ENCODE results near the gene STXBP1. TPM values are rescaled to one million over a fixed set of nuclear protein-coding genes. Genes with fewer than 3 reads are reported as not detected.

STXBP1 gene
- total RNA-seq, 1 donor from 2014 or later: 44.9 TPM

DNA sequence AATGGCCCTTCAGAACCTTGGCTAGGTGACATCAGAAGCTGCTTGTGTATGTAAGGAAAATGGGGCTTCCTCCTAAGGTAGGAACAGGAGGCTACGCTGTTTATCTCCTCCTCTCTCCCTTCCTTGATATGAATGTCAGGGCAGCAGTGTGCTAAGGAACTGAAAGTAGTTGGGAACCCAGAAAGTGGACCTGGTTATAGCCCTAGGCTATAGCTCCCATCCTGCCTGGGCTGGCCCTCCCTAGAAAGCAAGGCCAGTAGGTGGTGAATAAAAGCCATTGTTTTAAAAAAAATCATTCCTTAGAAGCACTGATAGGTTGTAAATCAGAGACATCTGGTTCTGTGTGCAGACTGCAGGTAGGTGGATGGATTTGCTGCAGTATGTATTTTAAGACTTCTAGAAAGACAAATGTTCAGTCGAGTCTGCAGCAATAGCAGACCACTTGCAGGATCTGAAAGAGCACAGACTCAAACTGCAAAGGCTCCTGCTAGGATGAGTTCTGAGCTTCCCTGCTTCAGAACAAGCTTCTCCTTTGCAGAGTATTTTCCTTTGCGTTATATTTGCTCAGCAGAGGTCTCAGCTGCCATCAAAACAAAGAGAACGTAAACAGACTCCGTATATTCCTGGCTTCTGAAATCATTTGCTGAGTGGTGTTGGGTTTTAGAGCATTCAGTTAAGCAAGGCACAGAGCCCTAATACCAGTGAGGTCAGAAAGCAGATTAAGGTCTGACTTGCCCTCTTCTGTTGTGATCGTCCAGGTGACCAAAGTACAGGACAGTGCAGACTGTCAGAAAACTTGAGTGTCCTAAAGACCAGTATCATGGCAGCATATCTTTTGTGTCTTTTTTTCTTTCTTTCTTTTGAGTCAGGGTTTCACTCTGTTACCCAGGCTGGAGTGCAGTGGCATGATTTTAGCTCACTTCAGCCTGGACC lies 74.7 kb downstream of the STXBP1 start:
- TF ChIP-seq, protein P1, sequence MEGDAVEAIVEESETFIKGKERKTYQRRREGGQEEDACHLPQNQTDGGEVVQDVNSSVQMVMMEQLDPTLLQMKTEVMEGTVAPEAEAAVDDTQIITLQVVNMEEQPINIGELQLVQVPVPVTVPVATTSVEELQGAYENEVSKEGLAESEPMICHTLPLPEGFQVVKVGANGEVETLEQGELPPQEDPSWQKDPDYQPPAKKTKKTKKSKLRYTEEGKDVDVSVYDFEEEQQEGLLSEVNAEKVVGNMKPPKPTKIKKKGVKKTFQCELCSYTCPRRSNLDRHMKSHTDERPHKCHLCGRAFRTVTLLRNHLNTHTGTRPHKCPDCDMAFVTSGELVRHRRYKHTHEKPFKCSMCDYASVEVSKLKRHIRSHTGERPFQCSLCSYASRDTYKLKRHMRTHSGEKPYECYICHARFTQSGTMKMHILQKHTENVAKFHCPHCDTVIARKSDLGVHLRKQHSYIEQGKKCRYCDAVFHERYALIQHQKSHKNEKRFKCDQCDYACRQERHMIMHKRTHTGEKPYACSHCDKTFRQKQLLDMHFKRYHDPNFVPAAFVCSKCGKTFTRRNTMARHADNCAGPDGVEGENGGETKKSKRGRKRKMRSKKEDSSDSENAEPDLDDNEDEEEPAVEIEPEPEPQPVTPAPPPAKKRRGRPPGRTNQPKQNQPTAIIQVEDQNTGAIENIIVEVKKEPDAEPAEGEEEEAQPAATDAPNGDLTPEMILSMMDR (IDR thresholded peaks at IDR 0.05): no peak
- Mint-ChIP-seq H3K27ac (ENCODE audit: unreplicated experiment) (no peak overlapping the region), H3K9me3 (ENCODE audit: unreplicated experiment) (no peaks in the 10 kb centered on the region), H3K36me3 (ENCODE audit: unreplicated experiment) (peaks cover 39% of the 10 kb centered on the region), H3K4me1 (ENCODE audit: unreplicated experiment) (peaks cover 35% of the 10 kb centered on the region), H3K4me3 (ENCODE audit: unreplicated experiment) (no peak overlapping the region), H3K27me3 (ENCODE audit: unreplicated experiment) (no peaks in the 10 kb centered on the region)
- DNase-seq (ENCODE audit: extremely low spot score, unreplicated experiment): no peak

DNA sequence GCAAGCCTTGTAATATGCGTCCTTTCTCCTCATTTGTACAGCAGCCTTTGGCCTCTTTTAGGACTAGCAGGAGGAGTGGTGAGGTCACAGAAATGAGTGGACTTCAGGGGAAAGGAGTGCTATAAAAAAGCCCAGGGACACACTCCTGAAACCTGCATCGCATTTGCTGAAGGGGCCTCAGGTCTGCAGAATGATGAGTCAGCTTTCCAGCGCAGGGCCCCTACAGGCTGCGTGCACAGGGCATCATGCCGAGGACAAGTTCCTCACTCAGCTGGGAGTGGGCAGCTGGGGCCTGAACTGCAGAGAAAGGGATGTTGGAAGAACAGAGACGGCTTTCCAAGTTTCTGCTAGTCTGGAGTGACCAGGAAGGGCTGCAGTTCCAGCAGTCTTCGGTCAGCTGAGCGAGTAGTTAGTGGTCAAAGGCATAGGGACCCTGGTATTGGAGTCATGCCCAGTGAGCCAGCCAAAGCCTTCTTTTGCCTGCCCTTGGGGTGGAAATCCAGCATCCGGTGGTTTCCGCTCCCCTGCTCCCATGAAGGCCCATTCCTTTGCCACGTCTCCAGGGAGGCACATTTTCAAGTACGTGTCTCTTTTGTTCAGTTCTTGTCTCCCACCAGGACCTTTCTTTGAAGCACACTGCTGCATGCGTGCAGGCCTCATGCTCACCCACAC lies 77.4 kb downstream of the STXBP1 start:
- no peak for DNase-seq (ENCODE audit: extremely low spot score, unreplicated experiment)
- Mint-ChIP-seq H3K9me3 (ENCODE audit: unreplicated experiment) (no peaks in the 10 kb centered on the region), H3K4me1 (ENCODE audit: unreplicated experiment) (peaks cover 23% of the 10 kb centered on the region), H3K36me3 (ENCODE audit: unreplicated experiment) (peaks cover 28% of the 10 kb centered on the region), H3K4me3 (ENCODE audit: unreplicated experiment) (no peak overlapping the region), H3K27me3 (ENCODE audit: unreplicated experiment) (no peaks in the 10 kb centered on the region), H3K27ac (ENCODE audit: unreplicated experiment) (no peak overlapping the region)
- TF ChIP-seq, protein P1 (IDR thresholded peaks at IDR 0.05): no peak

DNA sequence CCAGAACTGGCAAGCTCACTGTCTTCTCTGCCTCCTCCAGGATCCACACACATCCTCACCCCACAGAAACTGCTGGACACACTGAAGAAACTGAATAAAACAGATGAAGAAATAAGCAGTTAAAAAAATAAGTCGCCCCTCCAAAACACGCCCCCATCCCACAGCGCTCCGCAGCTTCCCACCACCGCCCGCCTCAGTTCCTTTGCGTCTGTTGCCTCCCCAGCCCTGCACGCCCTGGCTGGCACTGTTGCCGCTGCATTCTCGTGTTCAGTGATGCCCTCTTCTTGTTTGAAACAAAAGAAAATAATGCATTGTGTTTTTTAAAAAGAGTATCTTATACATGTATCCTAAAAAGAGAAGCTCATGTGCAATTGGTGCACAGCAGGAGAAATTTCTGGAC lies 78.7 kb downstream of the STXBP1 start:
- no peak overlapping the region for H3K27ac Mint-ChIP-seq (ENCODE audit: unreplicated experiment)
- peaks cover 22% of the 10 kb centered on the region for H3K4me1 Mint-ChIP-seq (ENCODE audit: unreplicated experiment)
- TF ChIP-seq, protein P1 (IDR thresholded peaks at IDR 0.05): no peak
- no peak overlapping the region for H3K4me3 Mint-ChIP-seq (ENCODE audit: unreplicated experiment)
- no peaks in the 10 kb centered on the region for H3K9me3 Mint-ChIP-seq (ENCODE audit: unreplicated experiment)
- no peak for DNase-seq (ENCODE audit: extremely low spot score, unreplicated experiment)
- peaks cover 33% of the 10 kb centered on the region for H3K36me3 Mint-ChIP-seq (ENCODE audit: unreplicated experiment)
- H3K27me3 Mint-ChIP-seq (ENCODE audit: unreplicated experiment): no peaks in the 10 kb centered on the region

DNA sequence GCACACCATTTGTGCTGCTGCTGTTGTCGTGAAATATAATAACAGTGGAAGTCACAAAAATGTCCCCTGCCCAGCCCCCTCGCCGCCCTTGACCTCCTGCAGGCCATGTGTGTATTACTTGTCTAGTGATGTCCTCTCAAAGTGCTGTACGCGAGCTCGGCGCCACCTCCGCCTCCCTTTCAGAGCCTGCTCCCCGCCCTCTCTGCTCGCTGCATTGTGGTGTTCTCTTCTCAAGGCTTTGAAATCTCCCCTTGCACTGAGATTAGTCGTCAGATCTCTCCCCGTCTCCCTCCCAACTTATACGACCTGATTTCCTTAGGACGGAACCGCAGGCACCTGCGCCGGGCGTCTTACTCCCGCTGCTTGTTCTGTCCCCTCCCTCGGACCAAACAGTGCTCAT lies 80.0 kb downstream of the STXBP1 start:
- Mint-ChIP-seq H3K9me3 (ENCODE audit: unreplicated experiment) (no peaks in the 10 kb centered on the region), H3K4me3 (ENCODE audit: unreplicated experiment) (no peak overlapping the region), H3K36me3 (ENCODE audit: unreplicated experiment) (peaks cover 31% of the 10 kb centered on the region), H3K27me3 (ENCODE audit: unreplicated experiment) (no peaks in the 10 kb centered on the region), H3K4me1 (ENCODE audit: unreplicated experiment) (peaks cover 9% of the 10 kb centered on the region), H3K27ac (ENCODE audit: unreplicated experiment) (no peak overlapping the region)
- DNase-seq (ENCODE audit: extremely low spot score, unreplicated experiment): no peak
- TF ChIP-seq, protein P1 (IDR thresholded peaks at IDR 0.05): no peak

DNA sequence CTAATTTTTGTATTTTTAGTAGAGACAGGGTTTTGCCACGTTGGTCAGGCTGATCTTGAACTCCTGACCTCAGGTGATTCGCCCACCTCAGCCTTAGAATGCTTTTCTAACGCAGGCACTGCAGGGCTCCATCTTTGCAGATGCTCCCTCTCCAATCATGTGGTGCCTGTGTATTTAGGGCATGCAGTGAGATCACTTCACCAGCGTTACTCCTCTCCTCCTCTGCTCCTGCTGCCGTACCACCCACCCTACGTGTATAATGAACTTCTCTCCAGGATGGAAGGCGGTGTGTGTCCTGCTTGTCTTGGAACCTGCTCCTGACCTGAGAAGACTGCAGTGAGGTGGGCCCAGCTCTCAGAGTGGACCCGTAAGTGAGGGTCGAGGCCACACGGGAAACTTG lies 81.1 kb downstream of the STXBP1 start:
- TF ChIP-seq, protein P1 (IDR thresholded peaks at IDR 0.05): no peak
- no peak overlapping the region for H3K27ac Mint-ChIP-seq (ENCODE audit: unreplicated experiment)
- peaks cover 8% of the 10 kb centered on the region for H3K4me1 Mint-ChIP-seq (ENCODE audit: unreplicated experiment)
- DNase-seq (ENCODE audit: extremely low spot score, unreplicated experiment): no peak
- no peaks in the 10 kb centered on the region for H3K9me3 Mint-ChIP-seq (ENCODE audit: unreplicated experiment)
- H3K36me3 Mint-ChIP-seq (ENCODE audit: unreplicated experiment): peaks cover 31% of the 10 kb centered on the region
- no peaks in the 10 kb centered on the region for H3K27me3 Mint-ChIP-seq (ENCODE audit: unreplicated experiment)
- no peak overlapping the region for H3K4me3 Mint-ChIP-seq (ENCODE audit: unreplicated experiment)

Measured in osteocyte (in vitro differentiated cells).